ENCODE measurements around the gene CATSPERZ. TPM values are rescaled to one million over a fixed set of nuclear protein-coding genes. Genes with fewer than 3 reads are reported as not detected.

CATSPERZ gene
- total RNA-seq, 1 experiment from 2014 or later = not detected

DNA sequence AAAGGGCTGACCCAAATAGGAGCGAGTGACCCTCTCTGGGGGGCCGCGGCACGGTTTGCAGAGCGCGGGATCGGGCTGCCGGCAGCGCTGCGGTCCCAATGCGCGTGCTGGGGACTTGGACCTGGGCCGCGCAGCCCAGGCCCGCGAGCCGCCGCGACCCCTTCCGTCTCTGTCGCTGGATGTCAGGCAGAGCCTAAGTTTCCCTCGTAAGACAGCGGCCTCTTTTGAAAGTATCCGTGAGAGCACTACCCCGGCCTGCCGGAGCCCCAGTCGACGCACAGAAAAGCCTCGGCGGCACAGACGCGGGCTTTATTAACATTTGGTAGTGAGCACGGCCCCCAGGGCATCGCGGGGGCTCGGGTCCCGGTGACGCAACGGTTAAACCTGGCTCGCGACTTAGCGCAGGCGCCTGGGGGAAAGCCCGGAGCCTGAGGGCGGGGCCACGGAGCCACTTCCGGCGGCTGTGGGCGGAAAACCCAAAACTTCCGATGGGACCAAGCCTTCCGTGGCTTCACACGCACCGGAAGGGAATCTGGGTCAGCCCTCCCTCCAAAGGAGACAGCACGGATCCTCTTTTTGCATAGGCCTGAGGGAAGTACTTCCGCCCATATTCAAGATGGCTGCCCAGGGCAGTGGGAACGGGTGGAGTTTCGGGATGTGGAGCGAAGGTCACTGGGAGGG, 30.5 kb upstream of the CATSPERZ start:
- Histone ChIP-seq H3K27ac (peak overlapping the region; percentile 84), H3K9me3 (replicated peaks) (no peaks in the 10 kb centered on the region), H3K4me1 (no peaks in the 10 kb centered on the region; the same call in 1 of the 2 replicates), H3K27me3 (no peaks in the 10 kb centered on the region), H3K36me3 (peaks cover 10% of the 10 kb centered on the region; the same call in 1 of the 2 replicates), H3K4me3 (peak overlapping the region; percentile 70)
- peak; percentile 98 to 99 for DNase-seq

DNA sequence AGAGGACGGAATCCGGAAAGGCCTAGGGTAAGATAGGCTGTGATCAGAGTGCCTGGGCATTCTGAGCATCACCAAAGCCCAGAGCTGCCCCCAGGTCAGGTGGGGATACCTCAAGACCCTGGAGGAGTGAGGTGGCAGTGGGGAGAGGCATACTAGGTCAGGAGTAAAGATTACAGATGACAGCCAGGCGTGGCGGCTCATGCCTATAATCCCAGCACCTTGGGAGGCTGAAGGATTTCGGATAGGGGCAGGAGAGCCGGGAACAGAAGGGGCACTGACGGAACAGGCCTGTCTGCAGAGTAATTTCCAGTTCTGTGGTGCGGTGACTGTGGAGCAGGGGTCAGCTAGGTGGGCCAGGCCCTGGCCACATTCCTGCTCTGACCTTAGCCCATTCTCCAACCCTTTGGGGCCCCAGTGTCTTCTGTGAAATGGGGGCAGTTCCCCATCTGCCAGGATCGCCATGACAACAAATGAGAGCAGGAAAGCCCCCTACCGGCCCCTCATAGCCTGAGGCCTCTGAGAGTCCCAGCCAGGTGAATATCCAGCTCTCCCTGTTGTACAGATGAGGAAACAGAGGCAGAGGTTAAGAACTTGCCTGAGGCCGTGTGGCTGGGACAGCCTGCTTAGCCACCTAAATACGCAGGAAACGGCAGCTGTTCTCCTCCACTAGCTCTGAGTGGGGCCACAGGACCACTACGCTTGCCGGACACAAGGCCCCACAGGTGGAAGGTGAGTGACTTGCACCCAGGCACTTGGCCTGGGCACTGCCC, 24.9 kb upstream of the CATSPERZ start:
- H3K4me1 ChIP-seq = no peaks in the 10 kb centered on the region
- no peaks in the 10 kb centered on the region for H3K9me3 ChIP-seq (replicated peaks)
- peaks cover 2% of the 10 kb centered on the region; the same call in 1 of the 2 replicates for H3K36me3 ChIP-seq
- no peak for DNase-seq
- no peak overlapping the region for H3K27ac ChIP-seq
- no peak overlapping the region for H3K4me3 ChIP-seq
- H3K27me3 ChIP-seq = no peaks in the 10 kb centered on the region

DNA sequence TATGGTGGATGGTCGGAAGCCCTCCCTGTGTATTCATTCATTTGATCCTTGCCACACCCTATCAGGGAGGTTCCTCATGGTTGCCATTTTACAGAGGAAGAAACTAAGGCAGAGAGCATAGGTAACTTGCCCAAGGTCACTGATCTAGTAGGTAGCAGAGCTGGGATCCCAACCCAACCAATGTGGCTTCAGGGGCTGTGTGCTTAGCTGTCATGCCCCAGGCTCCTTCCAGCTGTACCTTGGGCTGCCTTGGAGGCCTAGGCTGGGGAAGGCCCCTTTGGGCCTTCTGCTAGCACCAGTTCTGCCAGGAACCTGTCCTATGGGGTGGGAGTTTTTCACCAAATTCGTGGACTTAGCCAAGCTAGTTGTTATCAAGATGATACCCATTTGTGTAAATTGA, 24.3 kb upstream of the CATSPERZ start:
- Histone ChIP-seq H3K4me1 (no peaks in the 10 kb centered on the region), H3K36me3 (peaks cover 2% of the 10 kb centered on the region; the same call in 1 of the 2 replicates), H3K27me3 (no peaks in the 10 kb centered on the region), H3K27ac (no peak overlapping the region), H3K4me3 (no peak overlapping the region), H3K9me3 (replicated peaks) (no peaks in the 10 kb centered on the region)
- DNase-seq = no peak

DNA sequence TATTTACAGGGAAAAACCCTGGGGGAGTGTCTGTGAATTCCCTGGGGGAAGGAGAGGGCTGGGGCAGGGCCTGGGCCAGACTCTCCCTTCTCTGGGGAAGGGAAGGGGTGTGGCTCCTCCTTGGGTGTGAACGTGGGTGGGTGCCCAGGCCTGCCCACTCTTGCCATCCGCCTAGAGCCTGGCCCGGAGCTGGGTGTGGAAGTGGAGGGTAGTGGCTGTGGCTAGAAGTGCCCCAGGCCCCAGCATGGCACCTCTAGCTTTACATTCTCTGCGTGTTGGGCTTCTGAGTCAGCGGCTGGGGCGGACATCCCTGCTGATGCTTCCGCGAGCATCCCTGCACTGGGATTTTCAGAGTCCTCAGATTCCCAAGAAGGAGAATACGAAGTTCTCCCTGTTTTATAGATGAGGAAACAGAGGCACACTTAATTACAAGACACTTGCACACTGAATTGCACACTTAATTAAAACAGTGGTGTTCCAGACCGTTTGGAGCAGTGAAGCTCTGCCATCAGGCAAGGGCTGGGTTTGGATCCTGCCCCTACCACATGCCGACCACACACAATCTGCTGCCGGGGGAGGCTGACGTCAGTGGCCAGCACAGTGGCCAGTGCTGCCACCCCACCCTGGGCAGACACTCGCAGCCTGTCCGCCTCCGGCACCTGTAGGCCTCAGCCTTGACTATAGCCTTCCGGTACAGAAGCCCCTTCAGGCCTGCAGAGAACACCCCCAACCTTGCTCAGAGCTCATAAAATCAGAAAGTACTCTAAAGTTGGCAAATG, 23.3 kb upstream of the CATSPERZ start:
- Histone ChIP-seq H3K9me3 (replicated peaks) (no peaks in the 10 kb centered on the region), H3K27me3 (no peaks in the 10 kb centered on the region), H3K4me3 (no peak overlapping the region), H3K36me3 (peaks cover 2% of the 10 kb centered on the region; the same call in 1 of the 2 replicates), H3K27ac (no peak overlapping the region), H3K4me1 (no peaks in the 10 kb centered on the region)
- no peak for DNase-seq

DNA sequence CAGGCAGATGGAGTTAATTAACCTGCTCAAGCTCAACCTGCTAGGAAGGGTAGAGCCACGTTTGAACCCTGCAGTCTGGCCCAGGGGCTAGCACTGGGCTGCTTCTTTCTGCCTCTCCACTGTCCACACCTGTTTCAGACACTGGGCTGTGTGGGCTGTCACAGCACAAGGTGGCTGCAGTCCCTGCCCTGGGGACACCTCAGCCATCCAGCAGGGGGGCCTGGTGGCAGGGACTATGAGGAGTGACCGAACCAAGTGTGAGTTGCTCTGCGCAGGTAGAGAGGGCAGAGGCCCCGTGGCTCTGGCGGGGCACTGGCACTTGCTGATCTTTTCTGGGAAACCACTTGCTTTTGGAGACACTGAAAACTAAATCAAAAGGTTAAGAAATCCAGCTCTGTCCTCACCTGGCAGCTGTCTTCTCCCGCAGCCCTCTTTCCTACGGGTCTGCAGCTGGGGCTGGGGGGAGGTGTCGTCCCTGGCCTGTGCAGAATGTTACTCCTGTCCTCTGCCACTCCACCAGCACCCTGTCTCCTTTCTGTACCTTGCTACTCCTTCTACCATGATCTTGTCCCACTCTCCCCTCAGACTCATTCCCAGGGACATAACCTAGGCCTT, 21.5 kb upstream of the CATSPERZ start:
- peaks cover 2% of the 10 kb centered on the region; the same call in 1 of the 2 replicates for H3K36me3 ChIP-seq
- DNase-seq = no peak
- H3K4me3 ChIP-seq = no peak overlapping the region
- H3K27me3 ChIP-seq = no peaks in the 10 kb centered on the region
- H3K27ac ChIP-seq = no peak overlapping the region
- no peaks in the 10 kb centered on the region for H3K9me3 ChIP-seq (replicated peaks)
- no peaks in the 10 kb centered on the region for H3K4me1 ChIP-seq

DNA sequence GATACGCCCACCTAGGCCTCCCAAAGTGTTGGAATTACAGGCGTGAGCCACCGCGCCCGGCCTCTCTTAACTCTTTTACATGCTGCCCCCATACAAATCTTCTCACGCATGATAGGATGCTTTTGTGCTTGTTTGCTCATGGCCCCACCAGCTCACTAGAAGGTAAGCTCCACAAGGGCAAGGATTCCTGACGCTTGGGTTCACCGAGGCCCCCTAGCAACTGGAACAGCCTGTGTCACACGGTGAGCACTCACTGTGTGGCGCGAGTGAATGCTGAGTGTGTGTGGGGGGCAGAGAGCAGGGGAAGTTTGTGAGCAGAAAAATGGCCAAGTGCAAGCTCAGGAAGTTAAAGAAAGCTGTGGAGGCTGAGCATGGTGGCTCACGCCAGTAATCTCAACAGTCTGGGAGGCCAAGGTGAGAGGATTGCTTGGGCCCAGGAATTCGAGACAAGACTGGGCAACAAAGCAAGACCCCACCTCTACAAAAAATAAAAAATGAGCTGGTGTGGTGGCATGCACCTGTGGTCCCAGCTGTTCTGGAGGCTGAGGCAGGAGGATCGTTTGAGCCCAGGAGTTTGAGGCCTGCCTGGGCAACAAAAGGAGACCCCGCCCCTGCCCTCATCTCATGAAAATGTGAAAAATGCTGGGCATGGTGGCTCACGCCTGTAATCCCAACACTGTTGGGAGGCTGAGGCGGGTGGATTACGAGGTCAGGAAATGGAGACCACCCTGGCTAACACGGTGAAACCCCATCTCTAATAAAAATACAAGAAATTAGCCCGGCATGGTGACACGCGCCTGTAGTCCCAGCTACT, 18.0 kb upstream of the CATSPERZ start:
- H3K27ac ChIP-seq = no peak overlapping the region
- no peaks in the 10 kb centered on the region for H3K9me3 ChIP-seq (replicated peaks)
- no peak for DNase-seq

DNA sequence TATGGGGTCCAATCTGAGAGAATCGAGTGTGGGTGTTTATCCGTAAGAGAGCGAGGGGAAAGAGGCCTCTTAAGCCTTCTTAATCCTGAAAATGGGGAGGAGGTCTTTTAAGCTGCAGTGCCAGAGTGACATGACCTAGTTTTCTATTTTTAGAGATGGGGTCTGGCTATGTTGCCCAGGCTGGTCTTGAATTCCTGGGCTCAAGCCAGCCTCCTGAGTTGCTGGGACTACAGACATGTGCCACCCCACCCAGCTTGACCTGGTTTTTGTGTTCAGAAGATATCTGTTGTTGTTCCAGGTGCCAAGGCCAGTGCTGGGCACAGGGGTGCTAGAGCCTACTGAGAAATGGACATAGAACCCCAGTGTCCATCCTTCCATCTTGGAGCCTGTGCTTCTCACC, 17.1 kb upstream of the CATSPERZ start:
- H3K36me3 ChIP-seq = no peaks in the 10 kb centered on the region
- no peak for DNase-seq
- no peaks in the 10 kb centered on the region for H3K27me3 ChIP-seq
- H3K9me3 ChIP-seq (replicated peaks) = no peaks in the 10 kb centered on the region
- H3K27ac ChIP-seq = no peak overlapping the region
- no peaks in the 10 kb centered on the region for H3K4me1 ChIP-seq
- no peak overlapping the region for H3K4me3 ChIP-seq

More for the DNA sequence above, 18.0 kb upstream of the CATSPERZ start:
- Histone ChIP-seq H3K36me3 (peaks cover 2% of the 10 kb centered on the region; the same call in 1 of the 2 replicates), H3K4me3 (no peak overlapping the region), H3K4me1 (no peaks in the 10 kb centered on the region), H3K27me3 (no peaks in the 10 kb centered on the region)

DNA sequence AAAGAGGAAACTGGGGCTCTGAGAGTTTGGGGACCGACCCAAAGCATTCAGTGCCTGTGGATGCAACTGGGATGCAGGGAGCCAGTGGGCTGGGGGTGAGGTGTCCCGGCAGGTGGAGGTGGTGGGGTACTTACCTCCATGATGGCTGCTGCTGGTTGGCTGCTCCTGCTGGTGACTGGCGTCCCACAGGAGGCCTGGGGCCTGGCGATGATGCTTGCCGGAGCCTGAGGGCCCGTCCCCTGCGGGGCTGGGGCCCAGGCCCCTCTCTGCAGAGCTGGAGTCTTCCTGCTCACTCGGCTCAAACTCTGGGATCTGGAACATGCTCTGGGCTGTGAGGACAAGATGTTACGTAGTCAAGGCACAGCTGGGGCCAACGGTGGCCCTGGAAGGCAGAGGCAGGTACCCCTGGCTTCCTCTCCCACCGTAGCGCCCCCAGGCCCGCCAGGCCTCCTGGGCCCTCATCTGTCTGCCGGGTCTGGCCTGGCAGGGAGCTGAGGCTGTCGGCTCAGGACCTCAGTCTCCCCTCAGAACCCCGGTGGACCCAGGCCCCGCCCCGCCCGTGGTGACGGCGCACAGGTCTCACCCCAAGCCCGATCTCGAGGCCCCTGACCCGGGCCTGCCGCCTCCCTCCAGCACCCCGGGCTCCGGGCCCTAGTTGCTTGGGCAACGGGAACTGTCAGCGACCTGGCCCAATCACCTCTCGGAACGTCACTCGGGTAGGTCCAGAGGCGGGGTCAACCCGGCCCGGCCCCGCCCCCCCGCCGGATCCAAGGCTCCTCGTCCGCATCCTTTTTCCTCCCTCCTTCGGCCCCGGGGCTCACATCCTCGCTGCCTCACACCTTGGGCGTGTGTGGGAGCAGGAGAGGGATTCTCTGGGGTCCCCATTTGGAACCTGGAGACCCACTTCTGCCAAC, 15.9 kb upstream of the CATSPERZ start, which contains the start of gene BAD:
Gene BAD, minus strand, starts transcription at position 618 of the 914 bp plus-strand sequence. Its CDS starts 297 bp downstream, at position 321.
- Histone ChIP-seq H3K4me1 (no peaks in the 10 kb centered on the region), H3K4me3 (peak within 1 kb of the TSS; percentile 88), H3K27me3 (no peaks in the 10 kb centered on the region), H3K36me3 (no peaks in the 10 kb centered on the region), H3K9me3 (replicated peaks) (no peaks in the 10 kb centered on the region), H3K27ac (peak within 1 kb of the TSS; percentile 32; the same call in 1 of the 2 replicates)
- peak; percentile 93 to 95 for DNase-seq

DNA sequence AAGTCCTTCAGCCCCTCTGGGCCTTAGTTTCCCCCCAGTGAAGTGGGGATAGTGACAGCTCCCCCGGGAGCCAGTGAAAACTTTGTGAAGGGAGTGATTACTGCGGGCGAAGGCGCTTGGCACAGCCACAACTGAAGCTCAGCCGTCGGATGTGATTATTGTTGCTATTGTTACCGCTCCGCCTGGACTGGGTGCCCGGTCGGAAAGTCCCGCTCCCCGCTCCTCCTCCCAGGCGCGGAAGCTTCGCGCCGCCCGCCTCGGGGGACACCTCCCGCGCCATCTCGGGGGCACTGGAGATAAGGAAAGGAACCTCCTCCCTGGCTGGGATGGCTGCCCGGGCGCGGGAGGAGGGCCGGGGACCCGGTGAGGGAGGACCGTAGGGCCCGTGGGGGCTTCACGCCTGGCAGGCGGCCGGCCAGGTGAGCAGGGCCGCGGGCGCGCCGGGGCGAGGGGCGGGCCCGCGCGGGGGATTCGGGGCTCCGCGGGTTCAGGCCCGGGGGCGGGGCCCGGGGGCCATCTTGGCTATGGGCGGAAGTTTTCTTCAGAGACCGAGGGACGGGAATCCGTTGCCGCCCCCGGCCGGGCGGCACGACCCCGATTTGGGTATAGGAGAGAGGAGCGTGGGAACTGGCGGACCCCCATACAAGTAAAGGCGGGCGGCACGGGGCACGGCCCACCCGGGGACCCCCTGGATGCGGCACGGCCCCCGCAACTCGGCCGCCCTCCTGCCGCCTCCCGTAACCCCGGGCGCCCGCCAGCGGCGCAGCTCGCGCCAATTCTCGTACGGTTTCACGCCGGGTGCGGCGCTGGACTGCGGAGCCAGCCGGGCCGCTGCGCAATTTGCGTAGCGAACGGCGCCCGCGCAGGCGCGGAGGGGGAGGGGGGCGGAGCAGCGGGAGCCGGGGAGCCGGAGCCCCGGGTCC, 14.9 kb upstream of the CATSPERZ start, which contains the start of gene GPR137:
Gene GPR137, plus strand, starts transcription at position 887 of the 923 bp plus-strand sequence. CDS start 677 bp downstream, outside the sequence.
- H3K36me3 ChIP-seq = no peaks in the 10 kb centered on the region
- H3K4me1 ChIP-seq = no peaks in the 10 kb centered on the region
- H3K27ac ChIP-seq = peak within 1 kb of the TSS; percentile 32; the same call in 1 of the 2 replicates
- peak within 1 kb of the TSS; percentile 88 for H3K4me3 ChIP-seq
- peak; percentile 79 to 80 for DNase-seq
- H3K9me3 ChIP-seq (replicated peaks) = no peaks in the 10 kb centered on the region
- no peaks in the 10 kb centered on the region for H3K27me3 ChIP-seq

DNA sequence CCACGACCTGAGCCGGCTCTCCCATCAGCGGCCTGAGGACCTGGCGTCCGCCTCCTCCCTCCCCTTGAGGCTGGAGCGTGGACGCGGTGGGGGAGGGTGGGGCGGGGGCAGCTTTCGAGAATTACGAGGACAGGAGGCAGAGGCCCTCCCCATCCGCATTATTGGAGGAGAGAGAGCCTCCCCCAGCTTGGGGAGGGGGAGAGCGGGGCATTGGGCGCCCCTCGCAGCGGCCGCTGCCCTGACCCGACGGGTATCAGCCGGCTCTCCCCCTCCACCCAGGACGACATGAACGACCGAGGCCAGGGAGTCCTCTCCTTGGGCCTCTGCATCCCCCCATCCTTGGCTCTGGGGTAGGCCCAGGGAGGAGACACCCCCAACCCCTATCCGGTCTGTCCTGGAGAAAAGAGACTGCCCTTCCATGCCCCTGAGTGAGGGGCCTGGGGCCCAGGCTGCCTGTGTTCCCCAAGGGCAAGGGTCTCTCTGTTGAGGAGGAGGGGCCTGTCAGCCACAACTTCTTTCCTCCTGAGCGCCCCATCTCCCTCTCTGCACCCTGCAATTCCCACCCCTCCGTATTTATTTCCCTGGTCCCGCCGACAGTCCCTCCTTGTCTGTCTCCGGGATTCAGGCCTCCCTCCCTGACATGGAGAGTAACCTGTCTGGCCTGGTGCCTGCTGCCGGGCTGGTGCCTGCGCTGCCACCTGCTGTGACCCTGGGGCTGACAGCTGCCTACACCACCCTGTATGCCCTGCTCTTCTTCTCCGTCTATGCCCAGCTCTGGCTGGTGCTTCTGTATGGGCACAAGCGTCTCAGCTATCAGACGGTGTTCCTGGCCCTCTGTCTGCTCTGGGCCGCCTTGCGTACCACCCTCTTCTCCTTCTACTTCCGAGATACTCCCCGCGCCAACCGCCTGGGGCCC, 14.0 kb upstream of the CATSPERZ start:
- Histone ChIP-seq H3K9me3 (replicated peaks) (no peaks in the 10 kb centered on the region), H3K27me3 (no peaks in the 10 kb centered on the region), H3K4me3 (peak overlapping the region; percentile 88), H3K4me1 (no peaks in the 10 kb centered on the region), H3K27ac (no peak overlapping the region; the same call in 1 of the 2 replicates), H3K36me3 (no peaks in the 10 kb centered on the region)
- no peak for DNase-seq

DNA sequence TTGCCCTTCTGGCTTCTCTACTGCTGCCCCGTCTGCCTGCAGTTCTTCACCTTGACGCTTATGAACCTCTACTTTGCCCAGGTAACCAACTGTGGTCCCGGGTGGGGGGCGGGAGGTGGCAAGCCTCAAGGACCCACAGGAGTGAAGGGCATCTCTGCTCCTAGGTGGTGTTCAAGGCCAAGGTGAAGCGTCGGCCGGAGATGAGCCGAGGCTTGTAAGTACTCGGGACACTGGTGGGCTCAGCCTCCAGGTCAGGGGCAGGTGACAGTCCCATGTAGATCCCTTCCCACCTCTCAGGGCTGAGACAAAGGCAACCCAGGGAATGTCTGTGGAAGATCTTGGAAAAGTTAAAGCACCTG, 13.4 kb upstream of the CATSPERZ start:
- DNase-seq = no peak
- Histone ChIP-seq H3K36me3 (no peaks in the 10 kb centered on the region), H3K27ac (no peak overlapping the region), H3K27me3 (no peaks in the 10 kb centered on the region), H3K9me3 (replicated peaks) (no peaks in the 10 kb centered on the region), H3K4me3 (no peak overlapping the region), H3K4me1 (no peaks in the 10 kb centered on the region)
